ENCODE results near the gene EPDR1.

The EPDR1 gene

DNA sequence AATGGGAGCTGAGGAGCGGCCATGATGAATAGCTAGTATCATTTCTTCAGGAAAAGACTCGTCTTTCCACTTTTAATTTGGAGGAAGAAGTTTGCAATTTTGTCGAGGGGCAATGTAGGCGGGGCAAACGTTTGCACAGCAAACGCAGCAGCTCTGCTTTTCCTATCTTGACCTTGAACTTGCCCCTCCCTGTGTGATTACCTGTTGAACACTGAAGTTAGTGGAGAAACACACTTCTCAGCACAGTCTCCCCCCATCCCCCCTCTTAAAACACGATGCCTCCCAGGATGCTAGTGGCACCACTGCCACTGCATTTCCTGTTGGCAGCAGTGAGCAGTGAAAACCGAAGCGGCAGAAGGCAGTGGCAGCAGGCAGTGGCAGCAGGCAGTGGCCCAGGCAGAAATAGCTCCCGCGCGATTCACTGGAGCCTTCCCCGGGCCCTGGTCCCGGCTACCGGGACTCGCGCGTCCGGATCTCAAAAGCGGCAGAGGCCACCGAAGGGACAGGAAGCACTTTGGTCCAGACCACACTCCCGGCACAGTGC, at the start of gene EPDR1:
Gene EPDR1, plus strand, starts transcription at position 336 of the 544 bp plus-strand sequence. CDS start 300 bp downstream, outside the sequence.
- peak; percentile 29 for DNase-seq

DNA sequence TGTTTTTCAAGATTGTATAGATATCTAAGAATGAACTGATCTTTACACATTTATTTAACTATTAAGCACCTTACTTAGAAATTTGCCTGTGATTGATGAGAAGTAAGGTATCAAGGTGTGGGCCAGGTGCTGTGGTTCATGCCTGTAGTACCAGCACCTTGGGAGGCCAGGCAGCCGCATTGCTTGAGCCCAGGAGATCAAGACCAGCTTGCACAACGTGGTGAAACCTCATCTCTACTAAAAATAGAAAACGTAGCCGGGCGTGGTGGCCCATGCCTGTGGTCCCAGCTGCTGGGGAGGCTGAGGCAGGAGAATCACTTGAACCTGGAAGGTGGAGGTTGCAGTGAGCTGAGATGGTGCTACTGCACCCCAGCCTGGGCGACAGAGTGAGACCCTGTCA, 38.4 kb upstream of the EPDR1 start:
- no peak for DNase-seq

DNA sequence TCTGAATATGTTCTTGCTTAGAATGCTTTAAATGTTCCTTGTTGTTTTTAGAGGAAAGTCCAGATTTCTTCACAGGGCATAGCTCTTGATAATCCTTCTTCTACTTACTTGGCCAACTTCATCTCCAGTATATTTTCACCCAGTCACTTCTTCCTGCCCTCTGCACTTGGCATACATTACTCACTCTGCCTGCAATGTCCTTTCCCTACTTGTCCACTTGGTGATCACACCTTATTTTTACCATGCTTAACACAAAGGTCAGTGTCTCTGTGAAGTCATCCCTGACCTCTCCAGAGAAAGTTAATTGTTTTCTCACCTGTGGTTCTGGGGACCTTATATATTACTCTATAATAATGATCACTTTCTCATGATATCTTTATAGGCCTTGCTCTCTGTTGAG, 27.1 kb upstream of the EPDR1 start:
- no peak for DNase-seq

DNA sequence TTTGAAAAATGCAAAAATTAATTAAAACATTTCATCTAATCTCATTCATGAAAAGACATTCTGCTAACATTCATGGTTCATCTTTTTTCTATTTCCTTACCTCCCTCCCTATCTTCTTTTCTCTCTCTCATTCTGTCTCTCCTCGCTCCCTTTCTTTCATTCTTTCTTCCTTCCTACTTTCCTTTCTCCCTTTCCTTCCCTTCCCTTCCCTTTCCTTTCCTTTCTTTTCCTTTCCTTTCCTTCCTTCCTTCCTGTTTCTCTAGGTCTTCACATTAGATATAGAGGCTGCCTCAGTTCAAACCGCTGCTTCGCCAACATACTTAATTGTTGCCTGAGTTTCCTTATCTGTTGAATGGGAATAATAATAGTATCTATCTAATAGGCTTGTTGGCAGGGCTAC, 25.8 kb upstream of the EPDR1 start:
- no peak for DNase-seq

DNA sequence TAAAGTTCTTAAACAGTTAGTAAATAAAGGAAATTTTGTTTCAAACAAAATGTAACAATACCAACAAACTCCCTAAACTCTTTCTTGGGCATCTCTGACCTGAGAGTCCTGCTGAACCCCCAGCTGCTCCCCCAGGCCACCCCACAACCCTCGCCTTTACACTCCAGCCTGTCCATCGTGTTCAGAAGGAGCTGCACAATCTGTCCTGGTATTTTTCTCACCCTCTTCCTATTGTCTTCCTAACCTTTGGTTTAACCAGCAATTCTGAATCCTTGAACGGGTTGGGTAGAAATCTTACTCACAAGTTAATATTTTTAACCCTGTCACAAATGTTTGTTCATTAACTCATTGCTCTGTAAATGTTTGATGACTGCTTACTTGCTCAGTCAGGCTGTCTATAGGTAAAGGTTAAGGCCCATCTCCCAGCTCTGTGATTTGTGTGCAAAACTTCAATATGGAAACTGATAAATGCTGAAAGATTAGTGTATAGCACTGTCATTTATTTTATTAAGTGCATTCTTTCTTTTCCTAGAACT, 20.7 kb upstream of the EPDR1 start:
- DNase-seq: no peak

DNA sequence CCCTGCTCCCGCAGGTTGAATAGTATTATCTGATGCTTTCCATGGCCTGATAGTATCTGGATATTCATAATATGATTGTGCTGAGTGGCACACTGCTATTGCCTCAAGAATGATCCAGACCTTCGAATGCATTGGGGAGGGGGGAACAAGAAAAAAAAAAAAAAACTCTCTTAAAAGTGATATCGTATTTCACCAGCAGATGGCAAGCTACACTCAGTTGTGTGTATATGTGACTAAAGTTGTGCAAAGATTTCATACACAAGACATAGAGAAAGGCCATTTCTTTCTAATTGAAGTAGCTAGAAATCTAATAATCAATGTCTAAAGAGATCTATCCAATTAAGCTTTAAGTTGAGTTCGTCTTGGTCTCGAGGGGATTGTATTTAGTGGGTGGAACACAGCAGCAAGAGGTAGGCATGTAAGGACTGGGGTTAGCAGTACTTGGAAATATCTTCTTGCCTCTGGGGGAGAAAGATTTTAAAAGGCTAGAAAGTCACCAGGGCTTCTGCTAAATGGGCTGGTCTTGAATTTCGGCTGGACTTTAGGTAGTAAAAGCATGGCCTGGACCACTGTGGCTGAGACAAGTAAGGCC, 19.1 kb upstream of the EPDR1 start:
- DNase-seq: no peak

DNA sequence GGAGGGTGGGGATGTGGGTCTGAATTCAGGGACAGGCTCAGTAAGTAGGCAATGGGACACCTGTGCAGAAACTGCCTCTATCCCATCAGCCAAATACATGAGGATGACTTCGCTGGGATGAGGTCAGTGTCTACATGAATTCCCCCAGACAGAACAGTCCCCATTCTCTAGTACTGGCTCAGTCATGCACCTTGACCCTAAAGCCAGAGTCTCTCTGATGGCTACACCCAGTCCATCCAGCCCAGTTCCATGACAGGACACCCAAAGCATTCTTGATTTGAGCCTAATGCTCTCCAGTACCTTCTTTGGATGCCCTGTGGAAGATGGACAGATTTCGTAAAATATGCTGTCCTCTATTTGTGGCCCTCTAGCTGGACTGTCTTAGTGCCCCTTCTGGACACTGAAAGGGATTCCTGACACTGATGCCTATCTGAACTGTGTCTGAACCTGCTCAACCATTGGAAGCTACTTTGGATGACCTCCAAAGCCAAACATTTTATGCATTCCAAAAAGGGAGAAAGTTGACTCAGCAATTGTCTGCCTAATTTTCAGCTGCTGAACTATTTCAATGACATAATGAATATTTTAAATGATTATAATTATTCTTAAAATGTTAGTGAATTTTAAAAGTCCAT, 18.4 kb upstream of the EPDR1 start:
- DNase-seq: no peak

DNA sequence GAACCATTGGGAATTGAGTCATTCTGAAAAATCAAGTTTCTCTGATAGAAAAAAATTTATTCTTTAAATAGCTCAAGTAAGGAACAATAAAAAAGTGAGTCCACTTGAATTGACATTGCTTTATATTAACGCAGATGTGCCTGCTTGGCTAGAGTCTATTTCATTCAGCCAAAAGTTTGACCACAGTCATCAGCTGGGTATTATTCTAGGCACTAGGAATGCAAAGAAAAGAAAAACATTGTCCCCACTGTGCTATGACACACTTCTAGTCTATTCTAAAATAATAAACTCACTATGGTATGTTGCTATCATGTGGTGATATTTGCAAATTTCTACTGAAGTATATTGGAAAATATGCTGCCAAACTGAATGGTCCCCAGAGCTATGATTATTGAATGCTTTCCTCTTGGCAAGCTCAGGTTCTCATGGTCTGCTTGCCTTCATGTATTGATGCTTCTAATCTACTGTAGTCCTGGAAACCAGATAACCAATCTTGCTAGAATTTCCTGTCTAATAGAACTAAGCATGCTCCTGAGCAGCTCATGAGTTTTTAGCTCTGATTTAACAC, 12.1 kb upstream of the EPDR1 start:
- DNase-seq: no peak

DNA sequence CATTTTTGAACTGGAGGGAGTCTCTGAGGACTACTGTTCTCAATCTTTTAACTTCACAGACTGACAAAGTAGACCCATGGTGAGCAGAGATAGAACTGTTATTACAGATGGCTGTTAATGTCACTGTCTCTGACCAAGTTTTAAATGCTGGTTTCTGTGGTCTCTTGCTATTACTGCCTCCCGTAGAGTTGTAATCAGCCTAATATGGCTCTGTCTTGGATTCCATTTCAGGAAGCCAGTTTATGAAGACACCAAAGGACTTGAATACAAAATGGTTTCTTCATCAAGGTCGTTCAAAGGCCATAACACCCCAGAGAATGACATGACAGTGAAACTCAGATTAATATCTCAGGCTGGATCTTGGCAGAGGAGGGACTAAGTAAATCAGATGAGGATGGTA, 7.7 kb upstream of the EPDR1 start:
- no peak for DNase-seq

DNA sequence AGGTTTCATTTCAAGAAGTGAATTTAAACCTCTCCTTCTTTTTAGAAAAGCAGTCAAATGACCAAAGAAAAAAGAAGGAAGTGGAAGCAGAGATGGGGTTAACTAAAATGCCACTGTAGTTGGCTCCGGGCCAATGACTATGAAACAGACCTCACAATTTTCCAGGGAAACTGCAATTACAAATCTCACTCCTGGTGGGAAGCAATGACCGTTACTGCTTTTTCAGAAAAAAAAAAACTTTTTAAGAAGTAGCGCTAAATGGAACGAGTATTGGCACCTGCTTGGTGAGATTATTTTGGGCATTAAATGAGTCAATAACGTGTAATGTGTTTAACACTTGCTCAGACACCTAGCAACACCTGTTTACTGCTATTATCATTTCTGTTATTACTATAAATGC, 5.0 kb upstream of the EPDR1 start:
- no peak for DNase-seq

DNA sequence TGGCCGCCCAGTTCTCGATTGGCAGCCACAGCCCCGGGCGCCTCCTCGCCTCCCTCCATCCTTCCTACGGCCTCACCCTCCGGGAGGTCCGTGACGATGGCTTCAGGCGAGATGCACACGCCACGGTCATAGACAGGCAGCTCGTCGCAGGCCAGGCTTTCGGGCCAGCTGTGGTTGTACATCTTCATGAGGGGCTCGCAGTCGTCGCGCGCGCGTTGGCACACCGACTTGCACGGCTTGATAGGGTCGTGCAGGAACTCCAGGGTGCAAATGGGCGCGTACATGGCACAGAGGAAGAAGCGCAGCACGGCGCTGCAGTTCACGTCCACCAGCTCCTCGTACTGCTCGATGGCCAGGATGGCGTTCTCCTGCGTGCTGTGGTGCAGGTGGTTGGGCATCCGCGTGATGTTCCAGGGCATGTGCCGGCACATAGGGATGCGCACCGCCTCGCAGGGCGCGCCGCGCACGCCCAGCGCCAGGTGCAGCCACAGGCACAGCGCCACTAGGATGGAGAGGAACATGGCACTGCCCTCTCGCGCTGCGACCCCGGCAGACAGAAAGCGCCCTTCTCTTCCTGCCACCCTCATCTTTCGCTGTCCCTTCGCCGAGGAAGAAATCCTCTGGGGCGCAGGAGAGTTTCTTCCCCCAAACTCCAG, 4.3 kb upstream of the EPDR1 start:
- DNase-seq: no peak

DNA sequence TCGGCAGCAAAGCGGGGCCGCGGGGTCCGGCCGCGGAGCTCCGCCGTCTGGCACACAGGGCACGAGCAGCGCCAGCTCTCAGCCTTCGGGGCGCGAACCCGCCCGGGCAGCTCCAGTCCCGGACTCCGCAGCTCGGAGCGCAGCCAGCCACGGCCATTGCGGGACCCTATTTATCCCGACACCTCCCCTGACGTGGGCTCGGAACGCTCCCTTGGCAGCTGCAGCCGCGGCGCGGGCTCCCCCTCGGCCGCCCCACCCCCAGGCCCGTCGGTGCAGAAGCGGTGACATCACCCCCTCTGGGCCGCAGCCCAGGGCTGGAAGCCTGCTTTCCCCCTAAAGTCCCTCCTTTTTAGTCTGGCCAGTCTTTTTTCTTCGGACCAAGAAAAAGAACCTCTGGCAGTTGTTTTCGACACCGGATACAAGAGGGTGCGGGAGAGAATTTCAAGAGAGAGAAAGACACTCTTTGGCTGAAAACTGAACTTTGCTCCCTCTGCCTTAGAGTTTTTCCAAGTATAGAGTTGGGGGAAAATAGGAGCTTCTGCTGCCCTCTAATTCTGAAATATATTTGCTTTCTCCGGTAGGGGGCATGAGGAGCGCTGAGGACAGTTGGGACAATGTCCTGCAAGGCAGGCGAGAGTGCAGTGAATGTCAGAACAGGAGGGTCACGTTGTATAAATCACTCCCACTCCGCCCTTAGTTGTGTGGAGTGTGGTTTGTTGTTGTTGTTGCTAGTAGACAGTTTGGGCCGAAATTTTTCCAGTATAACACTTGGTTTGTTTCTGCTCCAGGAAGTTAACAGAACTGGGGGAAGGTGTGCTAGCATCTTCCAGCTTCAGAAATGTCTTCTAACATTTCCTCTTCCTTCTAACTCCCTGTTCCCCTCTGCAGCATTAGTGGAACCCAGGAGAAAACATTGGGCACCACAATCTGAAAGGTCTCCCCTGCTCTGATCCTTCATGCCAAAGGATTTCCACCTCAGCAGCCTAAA, 3.5 kb upstream of the EPDR1 start, which contains the start of gene SFRP4:
Gene SFRP4, minus strand, starts transcription at position 145 of the 988 bp plus-strand sequence. CDS start 280 bp downstream, outside the sequence.
- no peak for DNase-seq

DNA sequence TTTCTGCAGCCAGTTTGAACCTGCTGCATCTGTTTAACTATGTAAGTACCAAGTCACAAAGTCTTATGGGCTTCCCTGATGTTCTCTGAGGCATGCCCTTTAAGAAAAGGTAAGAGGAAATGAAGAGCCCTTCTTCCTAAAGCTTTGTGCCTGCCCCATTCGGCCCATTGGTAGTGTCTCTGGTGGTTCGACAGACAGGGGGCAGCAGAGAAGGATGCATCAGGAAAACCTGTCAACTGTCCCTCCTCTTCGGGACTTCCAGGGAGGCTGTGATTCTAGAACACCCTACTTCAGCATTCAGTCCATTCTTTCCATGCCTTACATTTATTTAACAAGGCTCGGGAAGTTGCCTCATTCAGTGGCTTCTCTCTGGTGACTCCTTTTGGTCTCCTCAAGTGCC, 1.9 kb upstream of the EPDR1 start:
- DNase-seq: no peak

DNA sequence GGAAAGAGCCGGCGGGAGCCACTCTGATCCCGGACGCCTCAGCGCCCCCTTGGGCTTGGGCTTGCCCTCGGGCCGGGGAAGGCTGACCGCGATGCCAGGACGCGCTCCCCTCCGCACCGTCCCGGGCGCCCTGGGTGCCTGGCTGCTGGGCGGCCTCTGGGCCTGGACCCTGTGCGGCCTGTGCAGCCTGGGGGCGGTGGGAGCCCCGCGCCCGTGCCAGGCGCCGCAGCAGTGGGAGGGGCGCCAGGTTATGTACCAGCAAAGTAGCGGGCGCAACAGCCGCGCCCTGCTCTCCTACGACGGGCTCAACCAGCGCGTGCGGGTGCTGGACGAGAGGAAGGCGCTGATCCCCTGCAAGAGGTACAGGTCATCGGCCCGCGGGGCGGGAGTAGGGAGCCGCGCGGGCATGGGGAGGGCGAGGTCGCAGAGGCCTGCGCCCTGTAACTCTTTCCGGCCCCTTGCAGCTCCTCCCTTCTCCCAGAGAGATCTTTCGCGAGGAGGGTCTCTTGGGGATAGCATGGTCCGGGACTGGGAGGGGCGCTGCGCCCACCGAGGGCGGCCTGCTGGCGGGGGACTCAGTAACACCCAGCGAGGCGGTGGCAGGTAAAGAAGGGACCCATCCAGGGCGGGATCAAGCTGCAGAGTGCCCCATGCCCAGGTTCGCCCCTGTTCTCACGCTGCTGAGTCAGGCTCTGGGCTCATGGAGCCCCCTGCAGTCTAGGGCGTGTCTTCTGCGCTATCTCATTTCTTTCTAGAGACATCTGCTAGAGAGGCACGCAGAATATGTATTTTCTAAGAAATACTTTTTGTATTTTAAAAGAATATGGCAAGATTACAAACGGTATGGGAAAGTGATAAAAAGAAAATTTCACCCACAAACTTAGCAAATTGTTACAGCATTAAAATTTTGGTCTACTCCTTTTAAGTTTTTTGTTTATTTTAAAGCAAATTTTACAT, 687 bp downstream of the EPDR1 start:
- DNase-seq: peak; percentile 8

DNA sequence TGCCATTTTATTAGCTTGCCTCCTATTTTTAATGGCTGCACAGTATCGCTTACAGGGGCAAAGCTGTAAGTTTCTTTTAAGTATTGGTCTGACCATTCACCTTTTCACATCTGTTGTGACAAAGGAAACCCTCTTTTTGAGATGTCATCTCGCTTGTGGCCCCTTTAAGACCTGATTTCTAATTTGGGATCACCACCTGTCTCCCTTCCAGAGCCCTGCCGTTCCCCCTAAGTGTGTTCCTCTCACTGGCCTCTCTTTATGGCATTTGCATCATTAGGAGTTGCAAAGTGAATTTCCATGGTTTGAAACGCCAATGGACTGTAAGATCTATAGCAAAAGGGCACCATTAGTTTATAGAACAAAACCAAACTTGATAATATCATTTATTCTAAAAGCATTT, 1.4 kb downstream of the EPDR1 start:
- DNase-seq: no peak

DNA sequence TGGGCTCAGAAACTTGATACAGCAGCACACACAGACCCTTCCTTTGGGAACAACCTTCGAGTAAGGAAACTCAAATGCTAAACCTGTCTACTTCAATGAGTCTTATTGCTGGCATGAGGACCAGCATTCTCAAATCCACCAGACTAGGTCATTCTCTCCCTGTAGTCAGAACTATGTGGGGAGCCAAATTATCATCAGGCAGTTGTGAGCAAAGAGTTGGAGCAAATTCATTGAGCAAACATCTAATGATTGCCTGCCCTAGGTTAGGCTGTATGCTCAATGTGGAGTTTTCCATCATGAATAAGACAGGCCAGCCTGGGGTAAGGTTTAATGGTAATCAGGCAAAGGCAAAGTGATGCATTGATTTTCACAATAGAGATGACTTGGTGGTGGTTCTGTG, 3.6 kb downstream of the EPDR1 start:
- no peak for DNase-seq

DNA sequence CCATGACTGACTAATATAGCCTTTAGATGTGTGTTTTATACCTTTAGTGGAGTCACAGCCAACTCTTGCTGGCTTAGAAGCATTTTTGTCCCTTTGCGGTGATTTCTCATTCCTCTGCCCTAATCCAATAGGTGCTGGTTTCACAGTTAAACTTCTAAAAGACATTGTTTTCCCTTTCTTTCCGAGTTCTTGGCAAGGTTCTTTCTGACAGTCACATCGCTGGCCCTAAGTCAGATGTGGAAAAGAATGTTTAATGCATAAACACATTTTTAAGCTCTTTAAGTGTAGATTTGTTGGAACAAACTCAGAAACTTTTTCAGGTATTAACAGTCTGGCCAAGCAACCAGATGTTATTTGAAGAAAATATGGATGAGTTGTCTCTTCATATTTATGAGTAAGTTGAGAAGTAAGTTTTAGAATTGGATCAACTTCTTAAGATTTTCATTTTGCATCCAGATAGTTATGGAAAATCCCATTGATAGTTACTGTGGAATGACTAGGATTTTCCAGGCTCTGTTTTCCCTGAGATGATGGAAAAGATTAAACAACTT, 4.1 kb downstream of the EPDR1 start:
- DNase-seq: no peak

DNA sequence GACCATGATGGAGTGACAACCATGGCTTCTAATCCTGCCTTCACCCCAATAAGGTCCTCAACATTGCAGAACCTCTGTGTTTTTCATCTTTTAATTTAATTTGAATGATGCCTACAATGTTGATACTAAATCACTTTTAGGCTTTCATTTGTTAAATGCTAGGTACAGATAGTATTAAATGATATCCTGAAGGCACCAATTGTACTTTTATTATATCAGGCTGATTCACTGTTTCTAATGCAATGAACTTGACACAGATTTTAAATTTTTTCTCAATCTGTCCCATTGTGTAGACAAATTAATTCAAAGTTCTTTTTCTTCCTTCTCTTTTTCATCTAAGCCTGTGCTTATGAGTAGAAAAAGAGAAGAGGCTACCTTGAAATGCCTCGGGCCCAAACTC, 5.2 kb downstream of the EPDR1 start:
- DNase-seq: no peak

DNA sequence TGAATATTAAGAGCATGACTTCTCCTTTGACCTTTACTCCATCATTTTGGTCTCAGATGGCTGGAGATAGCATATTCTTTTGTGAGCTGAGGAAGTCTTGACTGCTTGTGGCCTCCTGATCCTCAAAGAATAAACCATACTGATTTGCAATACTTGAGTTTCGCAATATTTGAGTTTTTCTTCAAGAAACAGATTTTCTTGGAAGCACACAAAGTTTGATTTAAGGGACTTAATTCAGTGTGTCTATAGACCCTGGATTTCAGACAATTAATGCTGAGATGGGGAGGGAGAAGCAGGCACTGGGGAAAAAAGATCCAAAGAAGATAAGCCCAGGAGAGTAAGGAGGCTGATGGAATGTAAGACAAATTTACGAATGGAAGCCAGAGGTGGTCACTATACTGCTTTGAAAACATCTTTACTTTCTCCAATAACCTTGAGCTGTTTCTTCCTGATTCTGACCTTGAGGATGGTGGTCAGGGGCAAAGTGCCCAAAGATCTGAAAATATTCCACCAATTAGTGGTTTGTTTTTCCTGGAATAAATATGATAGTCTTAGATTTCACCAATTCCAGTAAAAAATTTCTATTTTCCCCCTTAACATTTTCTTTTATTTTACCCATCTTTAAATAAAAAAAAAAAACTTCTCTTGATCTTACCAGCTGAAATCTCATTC, 7.5 kb downstream of the EPDR1 start:
- no peak for DNase-seq

DNA sequence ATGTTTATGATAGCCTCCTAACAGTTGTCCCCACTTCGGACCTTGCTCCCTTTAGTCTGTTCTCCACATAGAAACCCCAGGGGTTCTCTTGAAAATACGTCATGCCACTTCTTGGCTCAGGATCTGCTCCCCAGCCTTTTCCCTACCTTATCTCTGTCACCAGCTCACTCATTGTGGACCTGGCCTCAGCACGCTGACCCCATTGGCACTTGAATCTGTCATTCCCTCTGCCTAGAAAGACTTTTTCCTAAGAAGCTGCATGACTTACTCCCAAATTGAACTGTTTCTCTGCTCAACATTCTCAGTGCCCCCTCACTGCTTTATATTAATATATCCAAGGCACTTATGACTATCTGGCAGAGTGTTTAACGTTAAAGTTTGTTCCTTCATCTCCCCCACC, 8.4 kb downstream of the EPDR1 start:
- DNase-seq: no peak

All from activated gamma-delta T cell treated with Interleukin-2 at 50 U/mL for 16 hours (primary cell).